ENCODE results near the gene ECI1.
"Not testable (repeated sequence)": the region's sequence is repeated elsewhere in the genome, so short reads cannot be mapped to it uniquely, and the experiment has no call there.

Gene ECI1

DNA sequence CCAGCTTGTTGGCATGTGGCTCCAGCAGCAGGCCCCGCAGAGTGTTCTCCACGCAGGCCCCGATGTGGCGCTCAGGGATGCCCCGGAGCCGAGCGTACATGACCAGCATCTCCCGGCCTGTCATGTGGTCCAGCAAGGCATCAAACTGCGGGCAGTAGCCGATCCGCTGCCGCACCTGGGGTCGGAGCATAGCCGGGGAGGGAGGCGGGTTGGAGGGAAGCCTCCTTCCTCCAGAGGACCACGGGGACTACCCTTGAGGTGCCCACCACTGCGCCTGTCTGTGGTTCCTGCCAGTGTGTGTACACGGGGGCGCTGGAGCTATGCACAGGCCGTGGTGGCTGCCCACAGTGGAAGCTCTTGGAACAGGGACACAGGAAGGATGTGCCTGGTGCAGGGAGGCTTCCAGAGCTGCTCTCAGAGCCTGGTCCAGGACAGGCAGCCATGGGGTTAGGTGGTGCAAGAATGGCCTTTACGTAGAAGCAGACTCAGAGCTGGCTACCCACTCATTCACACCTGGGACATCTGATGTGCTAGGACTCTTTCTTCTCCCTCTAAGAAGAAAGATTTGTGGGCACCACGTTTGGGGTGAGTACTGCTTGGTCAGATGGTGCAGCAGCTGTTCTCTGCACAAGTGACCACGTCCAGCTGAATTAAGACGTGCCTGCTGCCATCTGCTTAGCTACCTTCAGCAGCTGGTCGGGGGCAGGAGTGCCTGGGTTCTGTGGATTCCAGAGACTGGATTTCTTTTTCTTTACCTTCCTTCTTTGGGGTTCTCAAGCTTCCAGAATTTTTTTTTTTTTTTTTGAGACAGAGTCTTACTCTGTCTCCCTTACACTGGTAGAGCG lies 27.8 kb upstream of the ECI1 start:
- DNase-seq: no peak

DNA sequence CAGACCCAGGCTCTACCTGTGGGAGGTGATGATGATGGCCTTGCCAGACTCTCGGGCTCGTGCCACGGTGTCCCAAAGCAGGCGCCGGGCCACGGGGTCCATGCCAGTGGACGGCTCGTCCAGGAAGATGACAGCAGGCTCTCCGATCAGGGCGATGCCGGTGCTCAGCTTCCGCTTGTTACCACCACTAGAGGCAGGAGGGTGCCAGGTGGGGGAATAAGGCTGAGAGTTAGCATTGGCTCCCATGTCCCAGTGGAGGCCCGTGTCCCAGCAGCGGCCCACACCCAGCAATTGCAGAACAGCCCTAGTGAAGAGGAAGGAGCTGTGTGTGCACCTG lies 26.9 kb upstream of the ECI1 start:
- no peak for DNase-seq

DNA sequence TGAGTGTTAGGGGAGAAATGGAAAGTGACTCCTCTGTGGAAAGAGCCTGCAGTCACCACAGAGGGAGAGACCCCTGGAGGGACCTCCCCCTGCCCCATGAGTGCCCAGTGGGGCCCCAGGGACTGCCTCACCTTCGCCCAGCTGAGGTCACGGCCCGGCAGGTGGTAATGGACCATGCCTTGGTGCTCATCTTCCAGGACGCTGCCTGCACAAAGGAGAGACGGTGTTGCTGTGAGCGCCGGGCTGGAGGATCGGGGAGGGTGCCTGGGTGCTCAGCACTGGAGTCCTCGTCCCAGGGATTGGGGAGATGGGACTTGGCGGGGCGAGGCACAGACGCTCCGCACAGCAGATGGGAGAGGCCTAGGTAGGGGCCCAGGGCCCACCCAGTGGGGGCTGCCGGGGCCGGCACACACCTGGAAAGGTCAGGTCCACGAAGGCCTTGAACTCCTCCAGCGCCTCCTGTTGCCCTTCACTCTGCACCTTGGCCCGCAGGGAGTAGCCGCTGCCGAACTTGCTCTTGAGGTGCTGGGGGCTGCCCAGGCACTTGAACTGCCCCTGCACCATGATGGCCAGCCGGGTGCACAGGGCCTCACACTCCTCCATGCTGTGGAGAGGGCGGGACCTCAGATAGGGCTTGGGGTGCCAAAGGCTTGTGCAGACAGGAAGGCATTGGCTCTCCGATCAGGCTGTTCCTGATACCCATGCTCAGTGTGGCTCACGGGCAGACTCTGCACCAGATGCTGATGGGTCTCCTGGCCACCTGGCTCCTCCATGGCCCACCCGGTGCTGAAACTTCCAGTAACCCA lies 26.3 kb upstream of the ECI1 start:
- no peak for DNase-seq

DNA sequence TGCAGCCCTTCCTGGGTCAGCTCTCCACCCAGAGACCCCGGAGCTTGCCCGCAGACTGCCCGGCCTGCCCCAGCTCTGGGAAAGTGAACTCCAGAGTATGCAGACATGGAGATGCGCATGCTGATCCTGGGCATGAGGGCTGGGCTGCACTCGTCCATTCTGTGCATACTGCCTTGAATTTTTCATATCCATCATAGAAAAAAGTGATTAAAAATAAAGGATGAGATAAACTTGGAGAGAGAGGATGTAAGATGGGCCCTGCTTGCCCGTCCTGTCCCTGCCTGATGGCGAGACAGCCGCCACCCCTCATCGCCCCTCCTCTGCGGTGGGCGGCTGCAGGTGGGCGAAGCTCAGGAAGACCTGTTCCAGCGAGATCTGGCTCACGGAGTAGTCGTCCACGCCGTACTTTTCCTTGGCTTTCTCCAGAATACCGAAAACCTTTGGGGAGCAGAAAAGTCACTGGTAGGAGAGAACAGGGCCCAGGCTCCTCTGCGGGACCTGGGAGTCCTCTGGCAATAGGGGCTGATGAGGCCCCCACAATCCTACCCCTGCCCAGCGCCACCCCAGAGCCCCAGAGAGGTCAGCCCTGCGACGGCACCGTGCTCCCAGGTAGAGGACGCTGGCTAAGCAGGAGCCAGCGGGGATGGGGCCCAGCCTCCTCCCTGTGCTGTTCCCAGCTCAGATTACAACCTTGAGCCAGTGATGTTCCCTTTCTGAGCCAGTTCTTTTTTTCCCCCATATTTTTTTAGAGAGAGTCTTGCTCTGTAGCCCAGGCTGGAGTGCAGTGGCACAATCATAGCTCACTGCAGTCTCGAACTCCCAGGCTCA lies 25.2 kb upstream of the ECI1 start:
- no peak for DNase-seq

DNA sequence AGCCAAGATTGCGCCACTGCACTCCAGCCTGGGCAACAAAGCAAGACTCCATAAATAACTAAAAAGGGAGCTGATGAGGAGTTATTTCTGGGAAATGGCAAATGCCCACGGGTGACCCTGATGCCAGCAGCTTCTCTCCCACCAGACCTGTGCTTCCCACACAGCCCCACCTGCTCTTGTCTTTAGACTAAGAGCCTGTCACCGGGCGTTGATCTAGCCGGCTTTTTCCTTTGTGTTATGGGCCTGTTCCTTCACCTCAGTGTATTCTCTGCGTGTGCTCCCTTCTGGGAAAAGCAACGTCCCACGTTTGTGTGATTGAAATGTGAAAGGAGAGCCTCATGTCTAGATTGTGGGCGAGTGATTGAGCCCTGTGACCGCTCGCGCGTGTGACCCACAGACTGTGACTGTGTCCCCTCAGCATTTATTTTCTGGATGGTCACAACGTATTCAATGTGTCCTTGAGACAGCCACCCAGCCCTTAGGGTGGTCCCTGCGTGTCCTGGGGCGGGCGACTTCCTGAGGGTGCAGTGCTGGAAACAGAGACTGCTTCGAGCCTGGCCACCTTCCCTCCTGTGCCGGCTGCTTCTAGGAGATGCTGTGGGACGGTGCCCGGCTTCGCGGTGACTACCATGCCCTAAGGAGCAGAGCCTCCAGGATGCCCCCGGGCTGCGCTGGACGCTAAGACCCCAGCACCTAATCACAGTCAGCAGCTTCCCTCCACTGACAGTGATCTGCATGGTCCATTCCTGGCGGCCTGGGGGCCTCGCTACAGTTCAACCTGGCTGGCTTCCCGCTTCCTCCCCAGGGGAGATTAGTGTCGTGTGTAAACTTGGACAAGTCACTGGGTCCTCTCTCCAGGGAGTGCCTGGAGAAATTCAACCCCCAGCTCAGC lies 24.3 kb upstream of the ECI1 start:
- DNase-seq: no peak

DNA sequence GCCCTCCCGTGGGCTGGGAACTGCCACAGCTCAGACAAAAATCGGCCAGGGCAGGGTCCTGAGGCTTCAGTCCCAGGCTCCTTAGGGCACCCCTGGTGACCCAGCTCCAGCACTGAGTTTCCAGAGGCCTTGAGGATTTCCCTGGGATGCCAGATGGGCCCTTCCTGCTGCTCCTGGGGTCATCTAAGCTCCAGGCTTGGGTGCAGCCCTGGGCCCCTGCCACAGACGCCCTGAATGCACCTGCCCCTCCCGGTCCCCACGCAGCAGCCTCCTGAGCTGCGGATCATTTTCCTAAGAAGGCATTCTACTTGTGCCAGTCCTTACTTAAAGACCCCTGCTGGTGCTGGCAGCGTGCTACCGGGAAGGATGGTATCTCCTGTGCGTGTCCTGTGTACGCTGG lies 22.5 kb upstream of the ECI1 start:
- DNase-seq: no peak

DNA sequence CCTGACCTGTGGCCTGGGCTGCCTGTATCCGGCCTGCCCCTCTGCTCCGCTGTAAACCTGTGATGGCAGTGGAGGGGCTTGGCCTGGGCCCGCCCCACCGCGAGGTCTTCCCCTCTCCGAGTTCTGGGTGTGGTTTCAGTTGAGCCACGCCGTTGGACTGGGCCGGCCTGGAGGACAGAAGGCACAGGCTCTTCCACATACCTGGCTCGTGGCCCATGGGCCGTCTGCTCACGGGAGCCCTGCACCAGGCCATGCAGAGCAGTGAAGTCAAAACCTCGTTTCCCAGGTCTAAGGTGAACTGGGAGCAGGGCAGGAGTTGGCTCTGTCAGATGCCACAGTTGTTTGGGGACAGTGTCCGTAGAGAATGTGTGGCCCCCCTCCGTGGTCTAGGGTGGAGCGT lies 22.1 kb upstream of the ECI1 start:
- no peak for DNase-seq

DNA sequence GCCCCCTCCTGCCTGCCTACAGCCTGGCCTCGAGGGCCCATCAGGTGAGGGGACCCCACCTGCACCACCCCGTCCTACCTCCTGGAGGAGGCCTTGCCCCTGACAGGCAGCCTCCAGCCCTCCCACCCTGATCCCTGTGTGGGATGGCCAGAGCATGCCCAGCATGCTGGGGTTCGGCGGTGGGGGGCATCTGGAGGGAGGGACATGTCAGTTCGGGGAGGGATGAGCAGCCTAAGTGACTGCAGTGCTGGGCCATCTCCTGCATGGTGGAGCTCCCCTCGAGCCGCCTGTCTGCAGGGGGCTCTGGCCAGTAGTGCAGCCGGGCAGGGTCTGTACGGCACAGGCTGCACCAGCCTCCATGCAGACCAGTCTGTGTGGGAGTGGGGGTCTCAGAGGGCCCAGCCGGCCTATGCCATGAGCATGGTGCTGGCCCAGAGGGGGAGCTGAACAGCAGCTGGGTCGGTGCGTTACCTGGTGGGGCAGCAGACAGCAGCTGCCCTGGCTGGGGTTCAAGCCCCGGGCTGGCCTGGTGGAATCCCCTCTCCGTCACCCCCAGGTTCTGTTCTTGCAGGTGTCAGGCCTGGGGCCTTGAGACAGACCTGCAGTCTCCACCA lies 20.6 kb upstream of the ECI1 start:
- DNase-seq: no peak

DNA sequence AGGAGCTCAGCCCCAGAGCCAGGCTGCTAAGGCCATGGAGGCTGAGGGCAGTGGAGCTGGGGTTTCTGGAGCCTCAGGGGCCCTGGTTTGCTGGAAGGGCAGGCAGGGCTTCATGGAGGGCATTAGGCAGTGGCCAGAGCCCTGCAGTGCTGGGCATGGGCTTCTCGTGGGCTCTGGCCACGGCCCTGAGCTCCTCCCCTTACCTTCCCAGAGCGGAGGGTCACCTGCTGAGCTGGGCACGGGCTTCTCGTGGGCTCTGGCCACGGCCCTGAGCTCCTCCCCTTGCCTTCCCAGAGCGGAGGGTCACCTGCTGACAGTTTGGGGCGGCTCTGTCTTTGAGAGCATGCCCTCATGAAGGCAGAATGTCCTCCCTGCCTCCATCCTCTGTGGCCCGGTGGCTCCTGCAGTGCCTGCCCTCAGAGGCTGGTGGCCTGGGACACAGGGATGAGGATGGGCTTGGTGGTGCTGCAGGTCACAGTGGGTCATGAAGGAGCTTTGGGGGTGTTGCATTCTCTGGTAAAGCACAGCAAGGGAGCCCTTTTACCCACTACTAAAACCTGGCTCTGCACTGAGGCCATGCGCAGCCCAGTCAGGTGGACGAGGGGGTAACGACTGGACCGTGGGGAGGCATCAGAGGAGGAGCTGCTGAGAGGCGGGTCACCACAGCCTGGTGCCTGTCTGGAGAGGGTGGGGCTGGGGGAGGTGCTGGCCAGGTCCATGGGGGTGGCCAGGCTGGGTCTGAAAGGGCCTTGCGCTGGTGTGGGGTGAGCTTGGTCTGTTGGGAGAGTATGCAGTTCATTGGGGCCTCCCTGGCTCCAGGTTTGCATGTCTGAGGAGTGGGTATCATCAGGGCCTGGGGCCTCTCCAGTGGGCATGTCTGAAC lies 19.4 kb upstream of the ECI1 start:
- no peak for DNase-seq

DNA sequence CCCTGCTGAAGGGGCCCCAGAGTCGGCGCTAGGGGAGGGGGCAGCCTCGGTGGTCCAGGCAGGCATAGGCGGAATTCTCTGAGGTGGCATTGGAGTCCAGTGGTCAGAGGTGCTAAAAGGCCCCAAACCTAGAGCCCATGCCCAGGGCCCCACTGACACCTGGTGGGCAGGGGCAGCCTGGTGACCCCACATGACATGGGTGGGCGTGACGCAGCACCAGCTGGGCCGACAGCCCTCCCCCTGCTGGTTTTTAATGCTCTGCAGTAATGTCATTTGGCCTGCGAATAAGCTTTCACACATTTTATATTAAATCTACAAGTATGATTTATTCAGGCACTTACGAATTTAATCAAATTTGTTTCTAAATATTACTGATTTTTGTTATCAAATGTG lies 18.7 kb upstream of the ECI1 start:
- DNase-seq: no peak

DNA sequence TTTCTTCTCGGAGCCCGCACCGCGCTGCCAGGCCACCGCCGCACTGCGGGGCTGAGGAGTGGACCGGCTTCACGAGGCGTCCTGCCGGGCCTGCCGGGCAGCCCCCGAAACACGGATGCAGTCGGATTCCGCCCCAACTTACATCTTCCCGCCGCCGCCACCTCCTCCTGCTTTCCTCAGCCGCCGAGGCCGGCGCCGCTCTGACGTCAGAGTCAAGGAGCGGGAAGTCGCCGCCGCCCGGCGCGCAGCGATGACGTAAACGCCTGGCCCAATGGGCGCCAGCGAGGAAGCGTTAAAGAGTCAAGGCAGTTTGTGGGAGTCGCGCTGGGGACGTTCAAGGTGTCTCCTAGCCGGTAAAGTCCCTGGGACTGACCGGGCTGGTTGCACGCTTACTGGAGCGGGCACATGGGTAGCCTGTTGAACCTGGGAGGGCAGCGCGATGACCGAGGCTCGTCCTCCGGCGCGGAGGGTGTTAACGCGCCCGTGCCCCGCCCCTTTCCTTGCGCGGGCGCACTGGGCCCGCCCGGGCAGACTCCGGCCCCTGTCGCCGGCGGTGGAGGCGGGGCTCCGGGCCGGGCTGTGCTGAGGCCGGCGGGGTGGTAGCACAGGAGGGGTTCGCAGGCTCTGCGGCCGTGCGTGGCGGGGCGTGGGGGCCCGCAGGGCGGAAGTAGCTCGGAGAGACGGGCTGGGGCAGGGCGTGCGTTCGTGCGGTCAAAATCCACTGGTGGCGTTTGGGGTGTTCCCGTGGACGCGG lies 16.7 kb upstream of the ECI1 start, which contains the start of gene RNPS1:
Gene RNPS1 (minus strand): TSS at position 214 of the 754 bp plus-strand sequence. CDS start 3,483 bp downstream, outside the sequence.
- peak; percentile 97 for DNase-seq

DNA sequence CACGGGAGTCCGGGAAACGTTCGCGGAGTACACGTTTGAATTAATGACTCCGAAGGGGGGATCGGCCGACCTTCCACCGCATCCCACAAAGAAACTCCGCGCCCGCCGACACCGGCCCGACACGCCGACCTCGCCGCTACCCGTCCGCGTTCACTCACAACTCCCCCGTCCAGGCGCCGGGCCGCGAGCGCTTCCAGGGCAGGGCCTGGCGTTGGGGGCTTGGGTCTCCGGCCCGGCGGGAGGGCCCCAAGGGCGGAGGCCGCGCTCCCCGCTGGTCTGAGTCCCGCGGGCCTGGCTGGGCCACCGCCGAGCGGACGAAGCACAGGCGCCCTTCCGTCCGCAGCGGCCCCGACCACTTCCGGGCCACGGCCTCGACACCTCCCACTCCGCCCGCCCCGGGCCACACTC lies 16.1 kb upstream of the ECI1 start:
- not testable (repeated sequence) for DNase-seq

DNA sequence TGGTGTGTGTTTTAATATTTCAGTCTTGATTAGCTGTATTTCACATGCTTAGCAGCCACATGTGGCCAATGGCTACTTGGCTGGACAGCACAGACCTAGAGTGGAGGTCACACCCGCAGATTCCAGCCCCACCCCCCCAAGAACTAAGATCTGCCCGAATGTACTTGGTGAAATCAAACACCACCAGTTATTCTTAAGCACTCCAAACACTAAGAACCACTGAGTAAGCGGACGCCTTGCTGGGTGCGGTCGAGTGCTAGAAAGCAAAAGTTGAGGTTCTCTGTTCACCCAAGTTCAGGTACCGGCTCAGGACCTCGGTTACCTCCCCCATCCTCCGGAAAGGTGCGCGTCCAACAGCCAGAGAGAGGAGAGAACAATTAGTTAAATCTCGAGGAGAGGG lies 15.5 kb upstream of the ECI1 start:
- not testable (repeated sequence) for DNase-seq

DNA sequence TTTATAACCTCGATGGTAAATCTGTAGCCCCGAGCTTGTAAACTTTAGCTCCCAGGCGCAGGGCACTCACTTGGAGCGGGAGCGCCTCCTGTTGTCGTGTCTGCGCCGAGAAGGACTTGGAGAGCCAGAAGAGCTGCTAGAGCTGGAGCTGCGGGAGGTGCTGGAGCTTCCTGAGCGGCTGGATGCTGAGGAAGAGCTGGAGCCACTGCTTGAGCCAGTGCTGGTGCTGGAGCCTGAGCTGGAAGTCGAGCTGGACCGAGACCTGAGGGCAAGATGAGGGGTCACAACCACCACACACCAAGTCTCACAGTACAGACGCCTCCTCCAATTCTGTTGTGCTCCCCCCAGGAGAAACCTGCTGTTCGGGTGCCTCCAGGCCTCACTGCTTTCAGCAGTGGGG lies 11.6 kb upstream of the ECI1 start:
- not testable (repeated sequence) for DNase-seq

DNA sequence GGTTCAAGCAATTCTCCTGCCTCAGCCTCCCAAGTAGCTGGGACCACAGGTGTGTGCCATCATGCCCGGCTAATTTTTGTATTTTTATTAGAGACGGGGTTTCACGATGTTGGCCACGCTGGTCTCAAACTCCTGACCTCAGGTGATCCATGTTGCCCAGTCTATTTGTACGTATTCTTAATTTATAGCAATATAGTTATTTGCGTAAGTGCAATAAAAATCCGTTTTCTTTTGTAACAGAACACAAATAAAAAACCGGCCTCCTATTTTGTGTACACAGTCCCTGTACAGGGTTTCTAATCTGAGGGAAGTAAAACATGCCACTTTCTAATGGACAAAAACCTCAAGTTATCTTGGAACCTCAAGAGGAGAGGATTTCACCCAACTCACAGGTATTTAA lies 8.9 kb upstream of the ECI1 start:
- DNase-seq: no peak

DNA sequence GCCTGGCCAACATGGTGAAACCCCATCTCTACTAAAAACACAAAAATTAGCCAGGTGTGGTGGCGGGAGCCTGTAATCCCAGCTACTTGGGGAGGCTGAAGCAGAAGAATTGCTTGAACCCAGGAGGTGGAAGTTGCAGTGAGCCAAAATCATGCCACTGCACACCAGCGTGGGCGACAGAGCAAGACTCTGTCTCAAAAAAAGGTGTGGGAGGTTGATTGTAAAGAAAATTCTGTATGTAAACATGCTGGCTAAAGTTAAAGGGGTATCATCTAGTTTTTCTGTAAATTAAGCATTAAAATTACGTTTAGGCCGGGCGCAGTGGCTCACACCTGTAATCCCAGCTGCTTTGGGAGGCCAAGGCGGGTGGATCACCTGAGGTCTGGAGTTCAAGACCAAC lies 7.1 kb upstream of the ECI1 start:
- not testable (repeated sequence) for DNase-seq

DNA sequence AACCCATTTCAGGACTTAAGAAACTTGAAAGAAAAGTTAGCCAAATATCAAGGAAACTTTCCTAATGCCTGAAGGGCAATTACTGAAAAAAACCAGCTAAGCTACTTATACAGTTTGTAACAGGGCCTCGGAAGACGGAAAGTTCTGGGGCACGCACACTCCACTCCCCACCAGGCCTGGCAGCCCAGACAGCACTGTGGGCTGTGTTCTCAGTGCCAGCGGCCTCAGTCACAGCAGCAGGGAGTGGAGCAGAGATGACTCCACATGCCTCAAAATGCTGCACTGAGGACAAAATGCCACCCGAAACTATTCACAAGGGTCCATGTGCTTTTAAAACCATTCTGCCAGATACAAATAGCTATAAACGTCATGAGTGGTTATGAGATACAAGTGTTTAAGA lies 6.3 kb upstream of the ECI1 start:
- DNase-seq: no peak

DNA sequence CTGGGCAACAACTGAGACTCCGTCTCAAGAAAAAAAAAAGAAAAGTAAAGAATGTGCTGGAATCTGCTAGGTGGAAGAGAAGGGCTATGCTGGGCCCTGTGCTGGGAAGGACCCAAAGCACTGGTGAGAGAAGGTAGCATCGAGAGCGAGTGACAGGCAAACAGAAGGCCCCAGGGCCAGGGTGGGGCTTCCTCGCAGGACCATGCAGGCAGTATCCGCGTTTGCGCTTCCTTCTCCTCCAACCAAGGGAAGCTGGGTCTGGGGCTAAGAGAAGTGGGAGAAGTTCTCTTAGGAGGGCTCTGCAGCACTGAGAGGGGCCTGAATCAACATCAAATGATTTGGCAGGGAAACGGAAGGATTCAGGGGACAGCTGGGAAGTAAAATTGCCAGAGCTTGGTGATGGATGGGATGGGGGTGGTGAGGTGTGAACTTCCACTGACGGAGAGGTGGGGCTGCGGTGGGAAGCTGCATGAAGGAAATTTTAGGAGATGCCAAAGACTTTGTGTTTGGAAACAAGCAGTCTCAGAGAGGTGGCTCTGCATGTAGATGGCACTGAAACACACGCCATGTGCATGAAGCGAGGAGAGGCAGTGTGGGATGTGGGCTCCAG lies 5.2 kb upstream of the ECI1 start:
- DNase-seq: no peak

DNA sequence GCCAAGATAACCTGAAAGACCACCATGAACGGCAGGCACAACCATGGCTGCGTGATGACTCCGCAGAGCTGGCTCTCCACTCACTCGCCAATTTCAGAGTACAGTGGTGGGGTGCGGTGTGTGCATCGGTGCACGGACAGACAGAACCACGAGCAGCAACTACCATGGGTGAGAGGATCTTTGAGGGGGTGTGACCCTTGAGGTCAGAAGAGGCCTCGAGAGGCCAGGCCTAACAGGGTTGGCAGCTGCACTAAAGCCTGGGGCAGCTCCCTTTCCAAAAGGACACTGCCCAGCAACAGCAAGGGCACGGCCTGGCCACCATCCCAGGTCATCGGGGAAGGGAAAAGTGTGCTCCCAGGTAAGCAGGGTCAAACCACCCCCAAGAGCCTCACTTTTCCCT lies 1.9 kb upstream of the ECI1 start:
- DNase-seq: no peak

DNA sequence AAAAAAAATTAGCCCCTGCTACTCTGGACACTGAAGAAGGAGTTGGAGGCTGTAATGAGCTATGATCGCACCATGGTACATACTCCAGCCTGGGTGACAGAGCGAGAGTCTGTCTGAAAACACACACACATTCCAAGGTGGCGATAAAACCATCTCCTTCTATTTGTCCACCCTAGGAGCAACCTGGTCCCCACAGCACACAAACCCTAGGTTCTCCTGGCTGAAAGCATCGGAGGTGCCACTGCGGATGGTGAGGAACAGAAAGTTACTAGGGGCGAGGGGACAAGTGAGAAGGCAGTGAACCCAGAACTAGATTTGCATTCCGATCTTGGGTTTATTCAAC lies 1.4 kb upstream of the ECI1 start:
- no peak for DNase-seq
